Measurements from ENCODE around the gene EFHD2. TPM values are rescaled to one million over a fixed set of nuclear protein-coding genes. Genes with fewer than 3 reads are reported as not detected.
"Not testable (repeated sequence)": the region's sequence is repeated elsewhere in the genome, so short reads cannot be mapped to it uniquely, and the experiment has no call there.

Gene EFHD2
- polyA plus RNA-seq, 1 donor from 2014 or later: 10.3 TPM

DNA sequence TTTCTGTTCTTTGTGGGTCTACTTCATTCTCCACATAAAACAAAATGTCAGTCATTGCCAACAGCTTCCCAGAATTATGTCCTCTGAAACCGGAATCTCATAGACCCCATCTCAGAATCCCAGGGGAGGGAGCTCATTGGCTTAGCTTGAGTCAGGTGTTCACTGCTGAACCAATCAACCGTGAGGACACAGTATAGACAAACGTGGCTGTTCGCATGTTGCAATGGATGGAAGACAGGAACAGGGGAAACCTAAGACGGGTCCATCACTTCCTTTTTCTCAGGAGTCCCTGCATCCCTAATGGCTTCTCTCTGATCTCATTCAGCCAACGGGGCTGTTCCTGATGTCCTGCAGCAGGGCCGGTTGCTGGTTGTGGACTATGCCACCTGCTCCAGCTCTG lies 56.0 kb downstream of the EFHD2 start:
- no peaks in the 10 kb centered on the region for H3K36me3 ChIP-seq (ENCODE audit: insufficient read depth, low read length)
- H3K27ac ChIP-seq (ENCODE audit: low read length): no peak overlapping the region
- H3K27me3 ChIP-seq (ENCODE audit: insufficient read depth, low read depth, low read length): no peaks in the 10 kb centered on the region
- no peak overlapping the region for H3K4me2 ChIP-seq (ENCODE audit: low read length)
- H3K9ac ChIP-seq (ENCODE audit: low read length): no peak overlapping the region
- H3K79me2 ChIP-seq (replicated peaks; ENCODE audit: insufficient read depth, low read length): no peaks in the 10 kb centered on the region
- H4K20me1 ChIP-seq (ENCODE audit: insufficient read depth): no peaks in the 10 kb centered on the region
- H3K4me3 ChIP-seq (ENCODE audit: low read length): no peak overlapping the region
- no peaks in the 10 kb centered on the region for H3F3A ChIP-seq (ENCODE audit: insufficient read depth, low read length, poor library complexity, severe bottlenecking)
- no peaks in the 10 kb centered on the region for H3K9me3 ChIP-seq (ENCODE audit: low read length)
- TF ChIP-seq SMC3 (conservative IDR thresholded peaks at IDR 0.05; ENCODE audit: poor library complexity) (no peak), MXI1 (conservative IDR thresholded peaks at IDR 0.05; ENCODE audit: poor library complexity, severe bottlenecking) (no peak), RAD21 (conservative IDR thresholded peaks at IDR 0.05) (no peak), POLR2AphosphoS5 (IDR thresholded peaks at IDR 0.05) (no peak), EZH2 (IDR thresholded peaks at IDR 0.05; ENCODE audit: borderline replicate concordance, insufficient read depth, low read length, poor library complexity, severe bottlenecking) (no peak), TAF1 (IDR thresholded peaks at IDR 0.05; ENCODE audit: low read depth) (no peak), EP300 (conservative IDR thresholded peaks at IDR 0.05; ENCODE audit: poor library complexity, severe bottlenecking) (no peak)
- TF ChIP-seq, protein P1, sequence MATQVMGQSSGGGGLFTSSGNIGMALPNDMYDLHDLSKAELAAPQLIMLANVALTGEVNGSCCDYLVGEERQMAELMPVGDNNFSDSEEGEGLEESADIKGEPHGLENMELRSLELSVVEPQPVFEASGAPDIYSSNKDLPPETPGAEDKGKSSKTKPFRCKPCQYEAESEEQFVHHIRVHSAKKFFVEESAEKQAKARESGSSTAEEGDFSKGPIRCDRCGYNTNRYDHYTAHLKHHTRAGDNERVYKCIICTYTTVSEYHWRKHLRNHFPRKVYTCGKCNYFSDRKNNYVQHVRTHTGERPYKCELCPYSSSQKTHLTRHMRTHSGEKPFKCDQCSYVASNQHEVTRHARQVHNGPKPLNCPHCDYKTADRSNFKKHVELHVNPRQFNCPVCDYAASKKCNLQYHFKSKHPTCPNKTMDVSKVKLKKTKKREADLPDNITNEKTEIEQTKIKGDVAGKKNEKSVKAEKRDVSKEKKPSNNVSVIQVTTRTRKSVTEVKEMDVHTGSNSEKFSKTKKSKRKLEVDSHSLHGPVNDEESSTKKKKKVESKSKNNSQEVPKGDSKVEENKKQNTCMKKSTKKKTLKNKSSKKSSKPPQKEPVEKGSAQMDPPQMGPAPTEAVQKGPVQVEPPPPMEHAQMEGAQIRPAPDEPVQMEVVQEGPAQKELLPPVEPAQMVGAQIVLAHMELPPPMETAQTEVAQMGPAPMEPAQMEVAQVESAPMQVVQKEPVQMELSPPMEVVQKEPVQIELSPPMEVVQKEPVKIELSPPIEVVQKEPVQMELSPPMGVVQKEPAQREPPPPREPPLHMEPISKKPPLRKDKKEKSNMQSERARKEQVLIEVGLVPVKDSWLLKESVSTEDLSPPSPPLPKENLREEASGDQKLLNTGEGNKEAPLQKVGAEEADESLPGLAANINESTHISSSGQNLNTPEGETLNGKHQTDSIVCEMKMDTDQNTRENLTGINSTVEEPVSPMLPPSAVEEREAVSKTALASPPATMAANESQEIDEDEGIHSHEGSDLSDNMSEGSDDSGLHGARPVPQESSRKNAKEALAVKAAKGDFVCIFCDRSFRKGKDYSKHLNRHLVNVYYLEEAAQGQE (IDR thresholded peaks at IDR 0.05; ENCODE audit: borderline replicate concordance): no peak
- TF ChIP-seq, protein P2, sequence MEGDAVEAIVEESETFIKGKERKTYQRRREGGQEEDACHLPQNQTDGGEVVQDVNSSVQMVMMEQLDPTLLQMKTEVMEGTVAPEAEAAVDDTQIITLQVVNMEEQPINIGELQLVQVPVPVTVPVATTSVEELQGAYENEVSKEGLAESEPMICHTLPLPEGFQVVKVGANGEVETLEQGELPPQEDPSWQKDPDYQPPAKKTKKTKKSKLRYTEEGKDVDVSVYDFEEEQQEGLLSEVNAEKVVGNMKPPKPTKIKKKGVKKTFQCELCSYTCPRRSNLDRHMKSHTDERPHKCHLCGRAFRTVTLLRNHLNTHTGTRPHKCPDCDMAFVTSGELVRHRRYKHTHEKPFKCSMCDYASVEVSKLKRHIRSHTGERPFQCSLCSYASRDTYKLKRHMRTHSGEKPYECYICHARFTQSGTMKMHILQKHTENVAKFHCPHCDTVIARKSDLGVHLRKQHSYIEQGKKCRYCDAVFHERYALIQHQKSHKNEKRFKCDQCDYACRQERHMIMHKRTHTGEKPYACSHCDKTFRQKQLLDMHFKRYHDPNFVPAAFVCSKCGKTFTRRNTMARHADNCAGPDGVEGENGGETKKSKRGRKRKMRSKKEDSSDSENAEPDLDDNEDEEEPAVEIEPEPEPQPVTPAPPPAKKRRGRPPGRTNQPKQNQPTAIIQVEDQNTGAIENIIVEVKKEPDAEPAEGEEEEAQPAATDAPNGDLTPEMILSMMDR (IDR thresholded peaks at IDR 0.05; ENCODE audit: poor library complexity, severe bottlenecking): no peak
- H3K9me2 ChIP-seq (ENCODE audit: insufficient read depth, low read length): no peaks in the 10 kb centered on the region
- no peak overlapping the region for H2AFZ ChIP-seq (ENCODE audit: low read depth, low read length)

DNA sequence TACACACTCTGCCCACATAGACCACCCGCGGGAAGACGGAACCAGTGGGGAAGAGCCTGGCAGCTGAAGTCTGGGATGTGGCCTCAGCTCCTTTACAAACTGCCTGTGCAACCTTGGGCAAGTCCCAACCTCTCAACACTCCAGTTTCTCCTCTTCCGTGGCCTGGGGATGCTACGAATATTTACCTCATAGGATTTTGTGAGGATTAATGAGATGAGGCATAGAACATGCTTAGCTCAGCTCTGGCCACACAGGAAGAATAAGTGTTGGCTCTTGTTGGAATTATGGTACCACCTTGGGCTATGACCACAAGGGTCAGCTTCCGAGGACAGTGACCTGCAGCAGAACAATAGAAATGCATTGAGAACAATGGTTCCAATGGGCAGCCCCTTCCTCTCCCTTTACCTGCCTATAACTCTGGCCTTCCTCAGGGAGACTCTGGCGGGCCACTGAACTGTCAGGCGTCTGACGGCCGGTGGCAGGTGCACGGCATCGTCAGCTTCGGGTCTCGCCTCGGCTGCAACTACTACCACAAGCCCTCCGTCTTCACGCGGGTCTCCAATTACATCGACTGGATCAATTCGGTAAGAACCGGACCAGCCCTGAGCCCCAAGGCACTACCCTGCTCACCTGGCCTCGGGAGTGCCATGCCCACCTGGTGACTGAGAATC lies 57.4 kb downstream of the EFHD2 start:
- H3K9ac ChIP-seq (ENCODE audit: low read length); H3K4me3 ChIP-seq (ENCODE audit: low read length); H3K4me2 ChIP-seq (ENCODE audit: low read length); H3K9me3 ChIP-seq (ENCODE audit: low read length); H4K20me1 ChIP-seq (ENCODE audit: insufficient read depth); H3K79me2 ChIP-seq (replicated peaks; ENCODE audit: insufficient read depth, low read length); H3K27ac ChIP-seq (ENCODE audit: low read length); H3K36me3 ChIP-seq (ENCODE audit: insufficient read depth, low read length); H2AFZ ChIP-seq (ENCODE audit: low read depth, low read length); H3F3A ChIP-seq (ENCODE audit: insufficient read depth, low read length, poor library complexity, severe bottlenecking); H3K27me3 ChIP-seq (ENCODE audit: insufficient read depth, low read depth, low read length); H3K9me2 ChIP-seq (ENCODE audit: insufficient read depth, low read length): not testable (repeated sequence)

Measured in neural cell (in vitro differentiated cells).